Astrocyte (in vitro differentiated cells and primary cell): ENCODE results near the gene VDR. TPM values are rescaled to one million over a fixed set of nuclear protein-coding genes. Genes with fewer than 3 reads are reported as not detected.

ENCODE experiments used
- DNase-seq: peaks from one replicate; pipeline ENCODE4 v3.0.0-alpha.2; 2010; ENCODE audit warnings: low read depth
- FAIRE-seq: peaks from 2 replicates; lab custom pipeline; 2011; peaks lifted over from hg19 to GRCh38; lab: Jason Lieb, UNC
- H2AFZ ChIP-seq: 2 replicates; pipeline ENCODE4 v1.6.0; 2012; ENCODE audit warnings: low read depth, low read length, inconsistent platforms
- H3K27ac ChIP-seq: 2 replicates; pipeline ENCODE4 v1.5.1; 2011; ENCODE audit warnings: low read depth, low read length, inconsistent platforms
- H3K27me3 ChIP-seq: 2 replicates; pipeline ENCODE4 v1.6.0; 2011; ENCODE audit warnings: low read length, inconsistent platforms; ENCODE audit not compliant: insufficient read depth
- H3K36me3 ChIP-seq: 2 replicates; pipeline ENCODE4 v1.5.1; 2011; ENCODE audit warnings: low read length, inconsistent platforms; ENCODE audit not compliant: insufficient read depth
- H3K4me1 ChIP-seq: 2 replicates; pipeline ENCODE4 v1.5.1; 2011; ENCODE audit warnings: low read length, inconsistent platforms; ENCODE audit not compliant: insufficient read depth
- H3K4me2 ChIP-seq: 2 replicates; pipeline ENCODE4 v1.6.0; 2012; ENCODE audit warnings: low read length, inconsistent platforms
- H3K4me3 ChIP-seq: 2 replicates; pipeline ENCODE4 v1.5.1; 2011; ENCODE audit warnings: low read depth, mild to moderate bottlenecking, low read length, inconsistent platforms; ENCODE audit not compliant: insufficient read depth
- H3K79me2 ChIP-seq: 2 replicates; pipeline ENCODE4 v1.6.0; 2012; ENCODE audit warnings: mild to moderate bottlenecking, low read length, inconsistent platforms; ENCODE audit not compliant: insufficient read depth
- H3K9ac ChIP-seq: 2 replicates; pipeline ENCODE4 v1.6.0; 2012; ENCODE audit warnings: mild to moderate bottlenecking, low read length, inconsistent platforms
- H3K9me3 ChIP-seq: 2 replicates; pipeline ENCODE4 v1.5.1; 2012; ENCODE audit warnings: low read depth, mild to moderate bottlenecking, low read length, inconsistent platforms; ENCODE audit not compliant: insufficient read depth
- H4K20me1 ChIP-seq: 2 replicates; pipeline ENCODE4 v1.6.0; 2012; ENCODE audit warnings: low read length, inconsistent platforms; ENCODE audit not compliant: insufficient read depth
- H3K27ac Mint-ChIP-seq: one replicate; pipeline ENCODE4 v1.8.0; 2021; ENCODE audit warnings: mild to moderate bottlenecking, mixed read lengths; ENCODE audit not compliant: unreplicated experiment
- H3K27me3 Mint-ChIP-seq: one replicate; pipeline ENCODE4 v1.8.0; 2021; ENCODE audit warnings: low read depth, mixed read lengths; ENCODE audit not compliant: unreplicated experiment
- H3K36me3 Mint-ChIP-seq: one replicate; pipeline ENCODE4 v1.8.0; 2021; ENCODE audit warnings: low read depth, mixed read lengths; ENCODE audit not compliant: unreplicated experiment
- H3K4me1 Mint-ChIP-seq: one replicate; pipeline ENCODE4 v1.8.0; 2021; ENCODE audit warnings: low read depth, mixed read lengths; ENCODE audit not compliant: unreplicated experiment
- H3K4me3 Mint-ChIP-seq: one replicate; pipeline ENCODE4 v1.8.0; 2021; ENCODE audit warnings: mild to moderate bottlenecking, moderate library complexity, mixed read lengths; ENCODE audit not compliant: unreplicated experiment
- H3K9me3 Mint-ChIP-seq: one replicate; pipeline ENCODE4 v1.8.0; 2021; ENCODE audit warnings: mild to moderate bottlenecking, mixed read lengths; ENCODE audit not compliant: unreplicated experiment
- EZH2 ChIP-seq: IDR thresholded peaks from 2 replicates; pipeline ENCODE4 v1.6.1; 2012; ENCODE audit warnings: mild to moderate bottlenecking, low read length, inconsistent platforms; ENCODE audit not compliant: insufficient read depth
- total RNA-seq: library from RNA; stranded (reverse); gene quantifications from 2 replicates; pipeline ENCODE4 v1.2.1, GENCODE V29; 2021
- TF ChIP-seq, protein P1 (sequence below): IDR thresholded peaks from 2 replicates; pipeline ENCODE4 v1.5.1; 2011; ENCODE audit warnings: low read depth, mild to moderate bottlenecking, inconsistent platforms, low read length, moderate library complexity; ENCODE audit not compliant: insufficient read depth

The VDR gene
- total RNA-seq, 1 donor from 2014 or later, result 6.6 TPM

DNA sequence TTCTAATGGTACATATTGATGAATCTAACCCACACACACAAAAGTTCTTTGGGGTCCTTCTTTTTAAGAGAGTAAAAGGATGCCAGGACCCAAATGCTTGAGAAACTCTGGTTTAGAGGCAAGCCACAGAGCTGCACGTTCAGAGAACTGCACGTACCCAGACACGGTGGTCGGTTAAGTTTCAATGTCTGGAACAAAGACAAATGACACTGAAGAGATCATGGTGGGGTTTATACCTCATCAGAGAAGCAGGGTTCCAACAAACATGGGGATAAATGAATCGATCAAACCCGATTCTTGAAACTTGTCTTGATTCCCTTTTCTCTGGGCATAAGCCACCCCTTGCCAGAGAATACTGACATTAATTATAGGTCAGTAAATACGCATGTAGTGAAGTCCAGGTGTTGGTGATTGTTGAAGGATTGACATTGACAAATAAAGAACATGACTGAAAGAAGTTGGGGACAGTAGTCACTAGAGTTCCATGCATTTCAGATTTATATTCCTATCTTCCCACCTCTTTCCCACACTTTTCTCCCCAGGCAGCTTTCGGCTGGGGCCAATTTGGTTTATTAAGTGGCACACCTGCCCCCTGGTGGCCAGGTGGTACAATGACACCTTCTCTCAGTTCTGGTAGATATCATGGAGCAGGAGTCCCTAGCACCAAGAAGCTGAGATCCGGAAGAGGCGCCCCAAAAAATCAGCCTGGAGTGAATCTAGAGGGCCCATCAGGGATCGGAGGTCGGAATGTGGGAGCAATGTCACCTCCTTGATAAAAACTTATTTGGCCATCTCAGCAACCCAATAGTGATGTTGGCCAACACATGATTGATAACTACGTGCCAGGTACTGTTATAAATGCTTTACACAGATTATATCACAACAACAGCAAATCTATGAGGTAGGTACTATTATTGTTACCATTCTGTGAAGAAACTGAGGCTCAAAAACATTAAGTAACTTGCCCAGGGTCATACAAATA, 67.3 kb downstream of the VDR start:
- Mint-ChIP-seq H3K27me3 (peaks cover 19% of the 10 kb centered on the region), H3K4me3 (peak overlapping the region; percentile 36), H3K9me3 (no peaks in the 10 kb centered on the region), H3K4me1 (peaks cover 20% of the 10 kb centered on the region), H3K36me3 (peaks cover 4% of the 10 kb centered on the region), H3K27ac (no peak overlapping the region)
- no peaks in the 10 kb centered on the region for H3K4me1 ChIP-seq
- H3K4me3 ChIP-seq, result no peak overlapping the region
- H4K20me1 ChIP-seq, result no peaks in the 10 kb centered on the region
- H3K9ac ChIP-seq, result no peak overlapping the region
- no peak overlapping the region for H2AFZ ChIP-seq
- TF ChIP-seq, protein P1, sequence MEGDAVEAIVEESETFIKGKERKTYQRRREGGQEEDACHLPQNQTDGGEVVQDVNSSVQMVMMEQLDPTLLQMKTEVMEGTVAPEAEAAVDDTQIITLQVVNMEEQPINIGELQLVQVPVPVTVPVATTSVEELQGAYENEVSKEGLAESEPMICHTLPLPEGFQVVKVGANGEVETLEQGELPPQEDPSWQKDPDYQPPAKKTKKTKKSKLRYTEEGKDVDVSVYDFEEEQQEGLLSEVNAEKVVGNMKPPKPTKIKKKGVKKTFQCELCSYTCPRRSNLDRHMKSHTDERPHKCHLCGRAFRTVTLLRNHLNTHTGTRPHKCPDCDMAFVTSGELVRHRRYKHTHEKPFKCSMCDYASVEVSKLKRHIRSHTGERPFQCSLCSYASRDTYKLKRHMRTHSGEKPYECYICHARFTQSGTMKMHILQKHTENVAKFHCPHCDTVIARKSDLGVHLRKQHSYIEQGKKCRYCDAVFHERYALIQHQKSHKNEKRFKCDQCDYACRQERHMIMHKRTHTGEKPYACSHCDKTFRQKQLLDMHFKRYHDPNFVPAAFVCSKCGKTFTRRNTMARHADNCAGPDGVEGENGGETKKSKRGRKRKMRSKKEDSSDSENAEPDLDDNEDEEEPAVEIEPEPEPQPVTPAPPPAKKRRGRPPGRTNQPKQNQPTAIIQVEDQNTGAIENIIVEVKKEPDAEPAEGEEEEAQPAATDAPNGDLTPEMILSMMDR, result peak; percentile 83
- TF ChIP-seq EZH2, result no peak
- H3K9me3 ChIP-seq, result no peaks in the 10 kb centered on the region
- no peak for FAIRE-seq
- no peaks in the 10 kb centered on the region for H3K79me2 ChIP-seq
- no peak for DNase-seq
- H3K36me3 ChIP-seq, result no peaks in the 10 kb centered on the region
- peaks cover 3% of the 10 kb centered on the region for H3K27me3 ChIP-seq
- H3K27ac ChIP-seq, result no peak overlapping the region
- no peak overlapping the region for H3K4me2 ChIP-seq

DNA sequence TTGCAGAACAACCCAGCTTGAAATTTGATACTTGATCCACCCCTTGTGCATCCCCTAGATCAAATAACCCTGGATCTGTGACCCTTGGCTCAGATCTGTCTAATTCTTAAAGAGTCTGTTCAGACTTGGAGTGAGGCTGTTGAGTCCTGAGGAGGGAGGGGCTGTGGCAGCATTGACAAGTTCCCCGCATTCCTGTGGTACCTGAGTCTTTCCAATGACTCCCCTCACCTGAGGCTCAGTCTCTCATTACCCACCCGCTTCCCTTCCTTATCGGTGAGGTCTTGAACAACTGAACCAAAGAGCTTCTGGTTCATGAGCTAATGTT, 69.0 kb downstream of the VDR start:
- no peaks in the 10 kb centered on the region for H3K9me3 ChIP-seq
- TF ChIP-seq, protein P1, result no peak
- no peak for TF ChIP-seq EZH2
- H3K4me3 ChIP-seq, result no peak overlapping the region
- H3K27me3 Mint-ChIP-seq, result peaks cover 13% of the 10 kb centered on the region
- no peaks in the 10 kb centered on the region for H3K4me1 ChIP-seq
- peaks cover 3% of the 10 kb centered on the region for H3K36me3 Mint-ChIP-seq
- H3K79me2 ChIP-seq, result no peaks in the 10 kb centered on the region
- no peak overlapping the region for H3K4me3 Mint-ChIP-seq
- H3K4me2 ChIP-seq, result no peak overlapping the region
- H3K4me1 Mint-ChIP-seq, result peaks cover 15% of the 10 kb centered on the region
- FAIRE-seq, result no peak
- H3K27ac Mint-ChIP-seq, result no peak overlapping the region
- DNase-seq, result no peak
- H3K27ac ChIP-seq, result no peak overlapping the region
- H3K27me3 ChIP-seq, result no peaks in the 10 kb centered on the region
- H2AFZ ChIP-seq, result no peak overlapping the region
- H3K36me3 ChIP-seq, result no peaks in the 10 kb centered on the region
- no peaks in the 10 kb centered on the region for H3K9me3 Mint-ChIP-seq
- no peaks in the 10 kb centered on the region for H4K20me1 ChIP-seq
- H3K9ac ChIP-seq, result no peak overlapping the region
